22Rv1 (cell line): ENCODE data around the gene SLC4A1.

Experiments
- CTCF ChIP-seq: fragments of 450-650 bp; IDR thresholded peaks from 2 replicates; pipeline ENCODE4 v1.5.1; 2017; ENCODE audit warnings: mild to moderate bottlenecking
- ZFX ChIP-seq: fragments of 450-650 bp; IDR thresholded peaks from 2 replicates; pipeline ENCODE4 v1.6.1; 2017; ENCODE audit warnings: antibody characterized with exemption, borderline replicate concordance

GRCh38 chr17:44269535-44270240 is 1.8 kb upstream of the SLC4A1 start:
- TF ChIP-seq CTCF (no peak), ZFX (no peak)
